OCI-LY3 (cell line): ENCODE results near the gene GPR137B.

Experiments
- EZH2phosphoT487 ChIP-seq: fragments of 200-600 bp; shearing (Covaris generic); IDR thresholded peaks from 2 replicates; pipeline ENCODE4 v1.6.1; 2018; ENCODE audit warnings: antibody characterized with exemption, mixed run types, low read depth
- TF ChIP-seq, protein P1 (sequence below): fragments of 200-600, 300-600 bp; sonication (generic); IDR thresholded peaks from 2 replicates; pipeline ENCODE4 v1.5.1; 2014; ENCODE audit warnings: antibody characterized with exemption, low read length, low read depth

DNA sequence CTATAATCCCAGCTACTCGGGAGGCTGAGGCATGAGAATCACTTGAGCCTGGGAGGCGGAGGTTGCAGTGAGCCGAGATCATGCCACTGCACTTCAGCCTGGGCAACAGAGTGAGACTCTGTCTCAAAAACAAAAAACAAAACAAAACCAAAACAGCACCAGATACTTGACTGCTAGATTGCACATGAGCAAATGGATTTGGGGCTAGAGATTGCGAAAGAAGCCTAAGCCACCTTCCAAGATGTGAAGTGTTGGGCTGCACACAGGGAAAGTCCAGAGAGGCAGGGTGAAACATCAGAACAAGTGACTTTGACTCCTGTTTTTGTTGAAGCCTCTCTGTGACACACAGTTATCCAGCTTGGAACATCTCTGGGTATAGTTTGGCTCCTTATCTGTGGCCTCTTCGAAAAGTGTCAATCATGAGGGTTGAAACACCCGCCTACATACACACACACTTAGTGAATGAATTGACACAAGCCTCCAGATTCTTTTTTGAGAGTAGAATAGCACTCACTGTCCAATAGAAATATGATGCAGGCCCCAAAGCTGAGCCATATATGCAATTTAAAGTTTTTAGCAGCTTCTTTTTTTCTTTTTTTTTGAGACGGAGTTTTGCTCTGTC, 34.2 kb upstream of the GPR137B start:
- TF ChIP-seq, protein P1, sequence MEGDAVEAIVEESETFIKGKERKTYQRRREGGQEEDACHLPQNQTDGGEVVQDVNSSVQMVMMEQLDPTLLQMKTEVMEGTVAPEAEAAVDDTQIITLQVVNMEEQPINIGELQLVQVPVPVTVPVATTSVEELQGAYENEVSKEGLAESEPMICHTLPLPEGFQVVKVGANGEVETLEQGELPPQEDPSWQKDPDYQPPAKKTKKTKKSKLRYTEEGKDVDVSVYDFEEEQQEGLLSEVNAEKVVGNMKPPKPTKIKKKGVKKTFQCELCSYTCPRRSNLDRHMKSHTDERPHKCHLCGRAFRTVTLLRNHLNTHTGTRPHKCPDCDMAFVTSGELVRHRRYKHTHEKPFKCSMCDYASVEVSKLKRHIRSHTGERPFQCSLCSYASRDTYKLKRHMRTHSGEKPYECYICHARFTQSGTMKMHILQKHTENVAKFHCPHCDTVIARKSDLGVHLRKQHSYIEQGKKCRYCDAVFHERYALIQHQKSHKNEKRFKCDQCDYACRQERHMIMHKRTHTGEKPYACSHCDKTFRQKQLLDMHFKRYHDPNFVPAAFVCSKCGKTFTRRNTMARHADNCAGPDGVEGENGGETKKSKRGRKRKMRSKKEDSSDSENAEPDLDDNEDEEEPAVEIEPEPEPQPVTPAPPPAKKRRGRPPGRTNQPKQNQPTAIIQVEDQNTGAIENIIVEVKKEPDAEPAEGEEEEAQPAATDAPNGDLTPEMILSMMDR: no peak
- TF ChIP-seq EZH2phosphoT487: no peak
